Neutrophil (primary cell): ENCODE results near the gene TPMT.
"Not testable (repeated sequence)": the region's sequence is repeated elsewhere in the genome, so short reads cannot be mapped to it uniquely, and the experiment has no call there.

Experiments
- H3K27ac ChIP-seq: fragments of 200-600 bp; sonication (generic); 2 replicates; pipeline ENCODE4 v1.5.1; 2016; ENCODE audit warnings: mild to moderate bottlenecking, moderate library complexity
- H3K27me3 ChIP-seq: fragments of 200-600 bp; sonication (generic); 2 replicates; pipeline ENCODE4 v1.6.0; 2016; ENCODE audit warnings: mild to moderate bottlenecking
- H3K36me3 ChIP-seq: fragments of 200-600 bp; sonication (generic); 2 replicates; pipeline ENCODE4 v1.5.1; 2017
- H3K4me1 ChIP-seq, 2 experiments: fragments of 200-600 bp in 1 of 2; sonication (generic) in 1 of 2; 1 replicate in 1 of 2; 2 replicates in 1 of 2; pipeline versions ENCODE4 v1.5.1 to v1.6.1; 2013 to 2016; ENCODE audit warnings: low read depth in 1 of 2, low read length in 1 of 2, mild to moderate bottlenecking in 1 of 2, moderate library complexity in 1 of 2; ENCODE audit not compliant: control insufficient read depth in 1 of 2, insufficient read depth in 1 of 2
- H3K4me3 ChIP-seq, 2 experiments: fragments of 200-600 bp in 1 of 2; sonication (generic) in 1 of 2; 1 replicate in 1 of 2; 2 replicates in 1 of 2; pipeline ENCODE4 v1.5.1; 2013 to 2016; ENCODE audit warnings: low read depth in 1 of 2, low read length in 1 of 2, mild to moderate bottlenecking in 1 of 2, moderate library complexity in 1 of 2
- H3K9me3 ChIP-seq: fragments of 200-600 bp; sonication (generic); 2 replicates; pipeline ENCODE4 v1.5.1; 2016
- TF ChIP-seq, protein P1 (sequence below): fragments of 200-600 bp; sonication (generic); IDR thresholded peaks from 2 replicates; pipeline ENCODE4 v1.5.1; 2016; ENCODE audit warnings: antibody characterized with exemption

Gene TPMT

DNA sequence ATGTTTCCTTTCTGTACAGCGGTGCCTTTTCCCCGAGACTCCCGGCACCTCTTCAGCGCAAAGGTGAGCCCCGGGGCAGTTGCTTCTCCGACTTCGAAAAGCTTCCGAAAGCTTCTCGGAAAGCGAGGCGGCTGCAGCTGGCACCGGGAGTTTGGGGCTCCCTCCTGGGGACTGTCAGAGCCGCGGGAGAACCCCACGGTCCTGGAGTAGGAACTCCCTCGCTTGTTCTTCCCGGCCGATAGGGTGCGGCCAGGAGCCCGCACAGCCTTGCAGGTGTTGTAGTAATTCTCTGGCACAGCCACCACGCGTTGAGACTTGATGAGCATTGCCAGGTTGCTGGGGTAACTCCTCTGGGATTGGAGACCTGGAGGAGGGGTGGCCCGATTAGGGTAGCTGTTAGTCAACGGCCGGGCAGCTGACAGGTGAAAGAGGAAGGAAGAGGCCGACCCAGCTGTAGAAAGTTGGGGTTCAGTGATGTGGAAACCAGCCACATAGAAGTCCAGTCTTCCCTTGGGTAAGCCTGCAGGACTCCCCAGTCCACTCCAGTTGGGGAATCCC, 1.1 kb upstream of the TPMT start:
- peaks cover 19% of the 10 kb centered on the region for H3K36me3 ChIP-seq
- TF ChIP-seq, protein P1, sequence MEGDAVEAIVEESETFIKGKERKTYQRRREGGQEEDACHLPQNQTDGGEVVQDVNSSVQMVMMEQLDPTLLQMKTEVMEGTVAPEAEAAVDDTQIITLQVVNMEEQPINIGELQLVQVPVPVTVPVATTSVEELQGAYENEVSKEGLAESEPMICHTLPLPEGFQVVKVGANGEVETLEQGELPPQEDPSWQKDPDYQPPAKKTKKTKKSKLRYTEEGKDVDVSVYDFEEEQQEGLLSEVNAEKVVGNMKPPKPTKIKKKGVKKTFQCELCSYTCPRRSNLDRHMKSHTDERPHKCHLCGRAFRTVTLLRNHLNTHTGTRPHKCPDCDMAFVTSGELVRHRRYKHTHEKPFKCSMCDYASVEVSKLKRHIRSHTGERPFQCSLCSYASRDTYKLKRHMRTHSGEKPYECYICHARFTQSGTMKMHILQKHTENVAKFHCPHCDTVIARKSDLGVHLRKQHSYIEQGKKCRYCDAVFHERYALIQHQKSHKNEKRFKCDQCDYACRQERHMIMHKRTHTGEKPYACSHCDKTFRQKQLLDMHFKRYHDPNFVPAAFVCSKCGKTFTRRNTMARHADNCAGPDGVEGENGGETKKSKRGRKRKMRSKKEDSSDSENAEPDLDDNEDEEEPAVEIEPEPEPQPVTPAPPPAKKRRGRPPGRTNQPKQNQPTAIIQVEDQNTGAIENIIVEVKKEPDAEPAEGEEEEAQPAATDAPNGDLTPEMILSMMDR, result peak; percentile 44
- H3K4me1 ChIP-seq, result peaks cover 60 to 66% of the 10 kb centered on the region in 2 experiments

GRCh38 chr6:18155150-18155863, 430 bp upstream of the TPMT start, which contains the start of gene KDM1B:
KDM1B (plus strand) TSS chr6:18155422; CDS start chr6:18159896, 4,474 bp downstream.
- H3K27ac ChIP-seq, result peak within 1 kb of the TSS; percentile 99
- TF ChIP-seq, protein P1, result peak; percentile 44
- H3K36me3 ChIP-seq, result peaks cover 13% of the 10 kb centered on the region
- no peaks in the 10 kb centered on the region for H3K27me3 ChIP-seq
- H3K9me3 ChIP-seq, result no peaks in the 10 kb centered on the region
- H3K4me3 ChIP-seq, result peak within 1 kb of the TSS; percentile 88 to 98
- peaks cover 57 to 63% of the 10 kb centered on the region in 2 experiments for H3K4me1 ChIP-seq

More for the DNA sequence above, 1.1 kb upstream of the TPMT start:
- H3K27me3 ChIP-seq, result no peaks in the 10 kb centered on the region
- peak overlapping the region; percentile 99 for H3K27ac ChIP-seq
- no peaks in the 10 kb centered on the region for H3K9me3 ChIP-seq
- peak overlapping the region; percentile 88 to 98 for H3K4me3 ChIP-seq

DNA sequence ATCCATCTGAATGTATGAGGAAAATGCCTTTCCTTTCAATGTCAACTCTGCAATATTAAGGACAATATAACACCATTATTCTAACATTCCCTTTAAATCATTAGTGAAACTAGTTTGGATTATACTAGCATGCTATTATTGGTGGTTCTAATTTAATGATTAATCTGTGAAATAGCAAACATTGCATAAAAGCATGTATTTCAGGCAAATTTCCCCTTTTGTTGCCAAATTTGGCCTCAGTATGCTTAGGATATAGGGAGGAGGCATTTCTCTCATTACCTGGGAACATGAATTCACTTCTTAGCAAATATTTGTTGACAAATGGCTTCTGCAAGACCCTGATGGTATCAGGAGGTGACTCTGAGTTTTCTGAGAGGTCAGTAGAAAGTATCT, 1.6 kb downstream of the TPMT start:
- Histone ChIP-seq H3K27ac (peak overlapping the region; percentile 99), H3K27me3 (no peaks in the 10 kb centered on the region), H3K4me1 (peaks cover 52 to 53% of the 10 kb centered on the region in 2 experiments), H3K36me3 (no peaks in the 10 kb centered on the region), H3K9me3 (no peaks in the 10 kb centered on the region), H3K4me3 (no peak overlapping the region)
- TF ChIP-seq, protein P1, result no peak

GRCh38 chr6:18151801-18152200, 3.1 kb downstream of the TPMT start:
- H3K27me3 ChIP-seq, result no peaks in the 10 kb centered on the region
- H3K27ac ChIP-seq, result peak overlapping the region; percentile 99
- peaks cover 39 to 40% of the 10 kb centered on the region in 2 experiments for H3K4me1 ChIP-seq
- TF ChIP-seq, protein P1, result no peak
- peaks cover 5% of the 10 kb centered on the region for H3K36me3 ChIP-seq
- H3K9me3 ChIP-seq, result no peaks in the 10 kb centered on the region
- H3K4me3 ChIP-seq, result no peak overlapping the region

GRCh38 chr6:18151391-18151790, 3.5 kb downstream of the TPMT start:
- not testable (repeated sequence) for H3K27ac ChIP-seq, H3K9me3 ChIP-seq
- peaks cover 35 to 36% of the 10 kb centered on the region in 2 experiments for H3K4me1 ChIP-seq

More at GRCh38 chr6:18151391-18151790, 3.5 kb downstream of the TPMT start:
- H3K4me3 ChIP-seq, H3K27me3 ChIP-seq, H3K36me3 ChIP-seq: not testable (repeated sequence)
